Epidermal melanocyte (primary cell): ENCODE results near the gene DENND1A.
"Not testable (repeated sequence)": the region's sequence is repeated elsewhere in the genome, so short reads cannot be mapped to it uniquely, and the experiment has no call there.

Experiments used
- DNase-seq: peaks from one replicate; pipeline ENCODE4 v3.0.0; 2011; ENCODE audit warnings: low spot score; ENCODE audit not compliant: insufficient read length

The DENND1A gene

DNA sequence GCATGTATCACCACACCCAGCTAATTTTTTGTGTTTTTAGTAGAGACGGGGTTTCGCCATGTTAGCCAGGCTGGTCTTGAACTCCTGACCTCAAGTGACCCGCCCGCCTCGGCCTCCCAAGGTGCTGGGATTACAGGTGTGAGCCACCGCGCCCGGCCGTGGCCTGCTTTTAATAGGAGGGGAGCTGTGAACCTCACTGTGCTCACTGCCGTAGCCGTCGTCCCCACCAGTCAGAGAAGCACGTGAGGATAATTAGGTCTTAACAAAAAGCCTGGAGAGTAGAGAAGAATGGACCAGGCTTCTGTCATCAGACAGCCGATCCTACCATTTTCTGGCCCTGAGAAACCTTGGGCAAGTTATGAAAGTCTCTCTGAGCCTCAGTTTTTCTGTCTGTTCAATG is 531.0 kb downstream of the DENND1A start:
- not testable (repeated sequence) for DNase-seq

GRCh38 chr9:123397975-123398374 is 532.0 kb downstream of the DENND1A start:
- no peak for DNase-seq

DNA sequence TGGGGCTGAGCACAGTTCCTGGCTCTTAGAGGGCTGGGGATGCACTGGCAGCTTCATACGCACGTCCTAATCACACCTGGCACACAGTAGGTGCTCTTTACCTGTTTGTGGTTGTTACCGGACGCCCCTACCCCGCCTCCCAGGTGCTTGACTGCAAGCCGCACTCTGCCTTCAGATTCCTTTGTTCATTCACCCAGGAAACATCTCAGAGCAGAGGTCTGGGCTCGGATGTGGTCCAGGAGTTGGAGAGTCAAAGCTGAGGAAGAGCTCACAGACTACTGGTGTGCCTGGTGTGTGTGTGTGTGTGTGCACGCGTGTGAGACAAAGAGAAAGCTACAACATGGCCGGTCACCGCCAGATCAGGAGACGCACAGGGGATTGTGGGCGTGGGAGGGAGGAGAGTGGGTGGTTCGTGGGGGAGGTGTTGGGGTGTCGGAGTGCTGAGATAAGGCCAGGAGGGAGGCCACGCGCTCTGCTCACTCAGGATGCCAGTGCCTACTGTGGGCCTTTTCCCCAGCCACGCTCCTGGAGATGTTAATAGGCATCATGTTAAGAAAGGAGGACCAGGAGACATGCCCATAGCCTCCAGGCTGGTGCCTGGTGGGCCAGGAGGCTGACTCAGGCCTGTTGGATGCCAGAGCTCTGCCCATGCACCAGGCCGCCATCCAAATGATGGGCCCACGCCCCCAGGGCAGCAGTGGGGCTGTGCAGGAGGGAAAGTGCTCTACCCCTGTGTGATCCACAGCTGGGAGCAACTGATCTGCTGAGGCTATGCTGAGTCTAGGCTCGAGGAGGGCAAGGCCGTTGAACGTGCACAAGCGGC is 534.0 kb downstream of the DENND1A start:
- no peak for DNase-seq

DNA sequence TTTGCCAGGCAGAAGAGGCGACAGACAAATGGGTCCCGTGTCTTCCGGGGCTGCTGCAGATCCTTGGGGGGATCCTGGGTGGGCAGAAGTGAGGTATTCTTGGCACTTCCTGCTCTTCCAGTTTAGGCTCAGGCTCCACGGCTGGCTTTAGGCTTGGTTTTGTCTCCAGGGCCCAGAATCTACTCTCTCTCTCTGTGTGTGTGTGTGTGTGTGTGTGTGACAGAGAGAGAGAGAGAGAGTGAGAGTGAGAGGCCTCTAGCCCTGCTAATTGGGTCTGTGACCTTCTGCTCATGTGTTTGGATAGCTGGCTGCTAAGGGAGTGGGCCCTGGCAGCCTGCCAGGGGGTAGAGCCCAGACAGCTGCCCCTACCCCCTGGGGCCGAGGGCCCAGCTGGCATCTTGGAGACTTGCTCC is 534.6 kb downstream of the DENND1A start:
- DNase-seq, result no peak

DNA sequence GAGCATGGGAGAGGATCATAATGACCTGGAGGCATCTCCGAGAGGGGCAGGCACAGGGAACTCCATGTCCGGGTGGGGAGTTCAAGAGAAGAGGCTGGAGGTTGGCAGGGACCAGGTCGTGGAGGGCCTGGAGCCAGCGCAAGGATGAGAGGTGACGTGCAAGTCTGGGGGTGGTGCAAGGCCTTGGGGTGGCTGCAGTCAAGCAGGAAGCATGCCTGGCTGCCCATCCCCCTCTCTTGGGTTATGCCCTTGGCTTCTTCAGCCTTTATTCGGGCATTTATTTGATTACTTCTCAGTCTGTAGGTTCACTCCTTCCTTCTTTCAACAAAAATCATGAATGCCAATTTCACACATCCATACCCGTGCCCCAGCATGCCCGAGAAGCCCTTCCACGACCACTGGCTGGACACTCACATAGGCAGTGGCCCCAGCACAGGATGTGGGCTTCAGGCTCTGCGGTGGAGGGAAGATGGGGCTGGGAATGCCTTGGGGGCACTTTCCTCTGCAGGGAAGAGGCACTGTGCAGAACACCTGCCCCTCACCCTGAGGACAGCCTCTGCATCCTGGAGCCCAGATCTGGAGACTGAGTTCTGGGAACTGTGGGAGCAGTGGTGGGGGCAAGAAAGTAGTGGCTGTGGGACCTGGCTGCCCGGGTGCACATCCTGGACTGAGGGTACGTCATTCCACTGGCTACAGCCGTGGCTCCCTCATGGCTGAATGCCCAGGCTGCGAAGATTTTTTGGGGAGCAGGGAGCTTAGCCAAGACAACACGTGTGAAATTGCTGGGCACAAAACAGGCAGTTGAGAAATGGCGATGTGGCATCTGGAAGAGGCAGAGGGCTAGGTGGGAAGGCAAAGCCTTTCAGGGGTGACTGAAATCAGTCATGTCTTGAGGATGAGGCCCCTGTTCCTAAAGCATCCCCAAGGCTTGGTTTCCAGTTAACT is 535.4 kb downstream of the DENND1A start:
- no peak for DNase-seq

DNA sequence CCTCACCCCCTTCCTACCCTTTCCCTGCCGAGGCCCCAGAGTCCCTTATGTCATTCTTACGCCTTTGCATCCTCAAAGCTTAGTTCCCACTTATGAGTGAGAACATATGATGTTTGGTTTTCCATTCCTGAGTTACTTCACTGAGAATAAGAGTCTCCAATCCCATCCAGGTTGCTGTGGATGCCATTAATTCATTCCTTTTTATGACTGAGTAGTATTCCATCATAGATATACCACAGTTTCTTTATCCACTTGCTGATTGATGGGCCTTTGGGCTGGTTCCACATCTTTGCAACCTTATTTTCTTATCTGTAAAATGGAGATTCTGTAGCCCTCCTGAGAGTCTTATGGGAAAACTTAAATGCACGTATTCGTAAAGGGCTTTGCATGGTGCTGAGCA is 537.1 kb downstream of the DENND1A start:
- no peak for DNase-seq

DNA sequence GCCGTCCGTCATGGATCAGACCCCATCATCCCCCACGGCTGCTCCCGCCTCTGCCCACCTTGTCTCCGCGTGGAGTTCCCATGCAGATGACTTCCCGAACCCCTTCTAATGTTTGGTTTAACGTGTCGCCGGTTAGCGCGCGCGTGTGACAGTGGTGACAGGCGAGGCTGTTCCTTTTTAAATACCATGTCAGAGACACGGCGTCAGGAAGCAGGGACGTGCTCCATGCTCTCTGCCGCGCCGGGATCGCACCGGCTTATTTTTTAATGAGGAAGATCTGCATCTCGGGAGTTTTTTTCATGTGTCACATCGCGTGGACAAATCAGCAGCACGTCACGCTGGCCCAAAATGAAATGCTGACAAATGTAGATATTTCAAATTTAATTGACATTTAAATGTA is 538.0 kb downstream of the DENND1A start:
- DNase-seq, result no peak

DNA sequence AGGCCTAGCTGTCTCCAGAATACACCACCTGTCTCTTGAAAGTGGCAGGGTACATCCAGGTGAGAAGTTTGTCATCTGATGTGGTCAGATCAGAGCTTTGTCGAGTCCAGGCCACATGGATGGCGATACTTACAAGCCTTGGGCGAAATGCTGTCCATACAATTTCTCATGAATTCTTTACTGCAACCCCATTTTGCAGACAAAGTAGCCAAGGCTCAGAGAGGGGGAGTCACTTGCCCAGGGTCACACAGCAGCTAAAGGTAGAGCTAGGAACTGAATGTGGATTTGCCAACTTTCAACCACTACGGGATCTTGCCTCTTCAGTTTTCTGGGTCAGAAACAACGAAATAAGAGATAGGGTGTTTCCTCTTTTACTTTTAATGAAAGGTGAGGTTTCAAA is 538.7 kb downstream of the DENND1A start:
- DNase-seq, result no peak

DNA sequence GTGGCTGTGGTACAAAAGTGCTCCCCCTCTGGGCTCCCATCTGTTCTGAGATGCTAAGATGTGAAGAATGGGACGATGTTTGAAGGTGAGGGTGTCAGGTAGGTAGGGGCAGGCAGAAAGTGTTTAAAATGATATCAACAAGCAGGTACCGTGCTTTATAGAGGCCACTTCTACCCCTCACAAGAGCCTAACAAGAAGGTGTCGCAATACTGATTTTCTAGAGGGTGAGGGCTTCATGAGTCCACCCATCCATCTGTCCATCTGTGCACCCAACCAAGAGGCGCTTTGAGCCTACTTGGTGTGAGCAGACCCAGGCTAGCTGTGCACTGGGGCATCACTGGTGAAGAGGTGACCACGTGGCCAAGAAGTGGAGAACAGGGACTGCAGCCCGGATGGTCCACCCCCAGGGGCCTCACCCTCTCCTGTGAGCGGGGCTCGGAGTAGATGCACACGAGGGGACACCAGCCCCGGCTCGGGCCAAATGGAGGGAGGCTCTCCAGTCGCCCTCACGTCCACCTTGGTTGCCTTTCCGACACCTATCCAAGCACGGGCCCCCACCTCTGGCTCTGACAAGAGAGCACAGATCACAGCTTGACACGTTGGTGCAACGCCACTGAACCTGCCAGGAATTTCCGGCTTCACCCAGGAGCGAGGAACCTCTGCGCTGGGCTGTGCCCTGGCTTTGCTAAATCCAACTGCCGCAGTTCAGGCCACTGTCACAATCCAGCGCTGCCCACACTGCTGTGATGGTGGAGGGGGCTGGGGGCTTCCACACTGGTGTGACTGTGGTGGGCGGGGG is 539.4 kb downstream of the DENND1A start:
- no peak for DNase-seq

DNA sequence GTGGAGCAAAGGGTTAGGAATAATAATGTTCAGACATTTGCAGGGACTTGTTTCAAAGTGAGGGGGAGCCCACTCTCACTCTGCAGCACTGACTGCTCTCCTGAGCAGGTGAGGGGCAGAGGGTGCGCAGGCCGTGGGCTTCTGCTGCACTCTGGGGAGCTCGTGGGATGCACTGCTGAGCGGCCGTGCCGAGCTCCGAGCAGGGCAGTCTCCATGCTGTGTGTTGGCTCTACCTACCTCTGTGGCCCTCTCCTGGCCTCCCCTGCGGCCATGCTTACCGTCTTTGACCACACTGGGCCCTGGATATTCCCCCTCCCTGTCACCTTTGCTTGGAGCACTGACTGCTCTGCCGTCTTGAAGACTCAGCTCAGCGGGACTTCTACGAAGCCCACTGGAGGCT is 540.2 kb downstream of the DENND1A start:
- DNase-seq, result no peak

DNA sequence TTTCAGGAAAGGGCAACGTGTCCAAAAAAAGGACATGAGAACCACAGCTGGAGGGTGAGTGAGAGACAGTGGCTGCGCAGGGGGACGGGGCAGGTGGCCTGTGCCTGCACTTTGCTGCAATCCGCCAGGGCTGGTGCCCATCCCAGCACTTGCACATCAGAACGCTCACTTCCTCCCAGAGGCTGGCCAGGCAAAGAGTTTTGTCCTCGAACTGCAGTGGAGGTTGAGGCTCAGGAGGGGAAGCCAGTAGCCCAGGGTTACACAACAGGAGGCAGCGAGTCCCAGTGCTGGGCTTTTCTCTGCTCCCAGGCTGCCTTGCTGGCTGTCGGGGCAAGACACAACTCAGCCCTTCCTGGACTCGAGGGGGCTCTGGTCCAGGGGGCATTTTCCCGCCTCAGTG is 540.9 kb downstream of the DENND1A start:
- DNase-seq, result no peak

DNA sequence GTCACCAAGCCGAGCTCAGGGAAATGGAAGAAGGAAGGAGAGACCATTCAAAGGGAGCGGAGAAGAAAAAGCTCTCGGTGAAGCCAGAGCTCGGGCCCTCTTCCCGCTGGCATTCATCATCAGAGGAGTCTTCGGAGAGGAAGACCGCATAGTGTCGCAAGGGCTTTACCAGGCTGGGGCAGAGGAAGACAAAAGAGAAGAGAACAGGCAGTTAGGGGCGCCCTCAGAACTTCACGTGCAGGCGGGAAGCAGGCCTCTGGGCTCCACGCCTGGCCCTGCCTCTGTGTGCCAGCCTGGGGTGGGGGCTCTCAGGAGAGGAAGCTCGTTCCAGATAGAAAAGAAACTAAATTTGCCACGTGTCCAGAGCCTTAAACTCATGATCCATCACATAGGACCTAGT is 542.2 kb downstream of the DENND1A start:
- DNase-seq, result no peak

DNA sequence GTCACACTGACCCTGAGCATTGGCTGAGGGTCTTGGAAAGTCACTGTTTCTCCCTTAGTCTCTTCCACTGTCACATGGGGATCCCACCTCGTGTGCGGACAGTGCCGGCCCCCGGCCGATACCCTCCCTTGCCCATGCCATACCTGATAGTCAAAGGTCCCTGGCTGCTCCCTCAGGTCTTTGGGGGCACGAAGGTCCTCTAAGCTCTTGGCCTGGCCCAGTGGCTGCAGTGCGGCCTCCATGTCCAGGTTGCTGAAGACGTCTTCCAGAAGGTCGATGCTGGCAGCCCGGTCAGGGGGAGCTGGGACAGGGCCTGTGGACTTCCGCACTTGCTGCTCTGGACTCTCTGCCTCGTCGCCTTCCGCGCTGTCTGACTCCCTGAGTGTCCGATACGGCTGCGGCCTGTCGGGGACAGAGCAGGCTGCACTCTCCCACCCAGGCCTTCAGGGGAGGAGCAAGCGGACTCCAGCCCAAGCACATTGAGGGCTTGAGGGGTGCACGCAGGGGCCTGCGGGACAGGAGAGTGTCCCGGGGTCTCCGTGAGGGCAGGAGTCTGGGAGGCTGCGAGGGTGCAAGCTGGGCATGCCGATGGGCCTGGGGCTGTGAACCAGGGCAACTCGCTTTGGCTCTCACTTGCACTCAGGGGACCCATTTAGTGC is 546.3 kb downstream of the DENND1A start:
- no peak for DNase-seq

GRCh38 chr9:123382653-123383511 is 547.0 kb downstream of the DENND1A start:
- DNase-seq, result no peak

GRCh38 chr9:123380852-123381705 is 548.8 kb downstream of the DENND1A start:
- DNase-seq, result no peak

DNA sequence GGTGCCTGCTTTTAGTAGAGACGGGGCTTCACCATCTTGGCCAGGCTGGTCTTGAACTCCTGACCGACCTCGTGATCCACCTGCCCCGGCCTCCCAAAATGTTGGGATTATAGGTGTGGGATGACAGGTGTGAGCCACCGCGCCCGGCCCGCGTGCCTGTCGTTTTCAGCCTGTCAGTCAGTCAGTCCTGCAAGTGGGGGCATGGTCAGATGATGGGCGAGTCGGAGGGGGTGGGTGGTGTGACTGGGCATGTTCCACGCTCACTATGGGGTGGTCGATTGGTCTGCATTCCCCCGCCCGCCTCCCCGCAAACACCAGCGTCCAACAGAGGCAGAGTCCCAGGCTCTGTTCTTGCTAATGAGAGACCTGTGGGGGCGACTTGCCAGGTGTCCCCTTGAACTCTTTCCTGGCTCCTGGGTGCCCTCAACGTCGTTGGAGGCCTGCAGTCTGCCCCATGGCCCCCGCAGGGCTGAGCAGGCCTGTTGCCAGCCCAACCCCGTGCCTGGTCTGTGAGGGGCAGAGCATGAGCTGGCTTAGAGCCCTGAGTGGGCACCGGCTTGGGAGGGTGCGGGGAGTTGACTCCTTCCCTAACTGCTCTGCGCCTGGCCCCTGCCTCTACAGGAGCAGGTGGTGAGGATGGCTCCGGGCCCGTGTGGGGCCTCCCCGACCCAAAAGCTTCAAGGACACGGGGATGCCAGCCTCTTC is 550.8 kb downstream of the DENND1A start:
- no peak for DNase-seq

GRCh38 chr9:123378025-123378424 is 551.9 kb downstream of the DENND1A start:
- no peak for DNase-seq

- DNase-seq, result no peak
Measured at GRCh38 chr9:123377211-123377971, 552.5 kb downstream of the DENND1A start.
